Naive thymus-derived CD4-positive, alpha-beta T cell (primary cell): ENCODE data around the gene RAB26. TPM values are rescaled to one million over a fixed set of nuclear protein-coding genes. Genes with fewer than 3 reads are reported as not detected.

Source experiments
- ATAC-seq: fragments of 150-1000 bp; cut with Tn5 transposase; 2 replicates; pipeline ENCODE4 v1.10.0; 2021; ENCODE audit warnings: mild to moderate bottlenecking, moderate library complexity
- CTCF ChIA-PET: fragments of 350-600 bp; sonication (Branson Sonifier 250); formaldehyde crosslinking; loops from one replicate; lab custom pipeline; 2021; ENCODE audit warnings: antibody characterized with exemption; lab: Charles Lee
- POLR2A ChIA-PET: fragments of 350-600 bp; sonication (Branson Sonifier 250); formaldehyde crosslinking; loops from one replicate; lab custom pipeline; 2021; ENCODE audit warnings: antibody characterized with exemption, inconsistent platforms; lab: Charles Lee
- DNase-seq, 9 donors: peaks; one replicate each; pipeline versions ENCODE4 v3.0.0 to v3.0.0-alpha.2; 2020 to 2022; ENCODE audit warnings: mixed read lengths in 1 of 9
- H3K27ac ChIP-seq: one replicate; pipeline ENCODE4 v1.7.0; 2013; ENCODE audit warnings: mild to moderate bottlenecking, low read depth, low read length, moderate library complexity
- H3K27me3 ChIP-seq, 2 donors: one replicate each; pipeline ENCODE4 v1.7.0; 2013; ENCODE audit warnings: low read length in 2 of 2, mild to moderate bottlenecking in 2 of 2, moderate library complexity in 2 of 2; ENCODE audit not compliant: control insufficient read depth in 2 of 2, insufficient read depth in 2 of 2
- H3K36me3 ChIP-seq, 3 experiments: 1 replicate in 2 of 3; 2 replicates in 1 of 3; pipeline ENCODE4 v1.7.0; 2013; ENCODE audit warnings: low read length in 3 of 3, mild to moderate bottlenecking in 3 of 3, moderate library complexity in 1 of 3; ENCODE audit not compliant: insufficient read depth in 3 of 3, control insufficient read depth in 2 of 3
- H3K4me1 ChIP-seq, 2 donors: one replicate each; pipeline ENCODE4 v1.7.0; 2013; ENCODE audit warnings: low read length in 2 of 2, mild to moderate bottlenecking in 2 of 2, moderate library complexity in 1 of 2; ENCODE audit not compliant: control insufficient read depth in 2 of 2, insufficient read depth in 2 of 2
- H3K4me3 ChIP-seq: 2 replicates; pipeline ENCODE4 v1.7.0; 2013; ENCODE audit warnings: mild to moderate bottlenecking, low read length
- H3K9me3 ChIP-seq, 3 experiments: 1 replicate in 2 of 3; 2 replicates in 1 of 3; pipeline ENCODE4 v1.7.0; 2013; ENCODE audit warnings: low read length in 3 of 3; ENCODE audit not compliant: control insufficient read depth in 2 of 3
- H3K27ac Mint-ChIP-seq, 9 donors: one replicate each; pipeline ENCODE4 v1.8.0; 2020 to 2022; ENCODE audit warnings: mixed read lengths in 9 of 9, mild to moderate bottlenecking in 8 of 9, moderate library complexity in 5 of 9, inconsistent platforms in 2 of 9
- H3K27me3 Mint-ChIP-seq, 5 donors: one replicate each; pipeline ENCODE4 v1.8.0; 2021 to 2022; ENCODE audit warnings: mixed read lengths in 5 of 5, mild to moderate bottlenecking in 1 of 5
- H3K36me3 Mint-ChIP-seq, 5 donors: one replicate each; pipeline ENCODE4 v1.8.0; 2020 to 2022; ENCODE audit warnings: mixed read lengths in 5 of 5, mild to moderate bottlenecking in 3 of 5, inconsistent platforms in 1 of 5
- H3K4me1 Mint-ChIP-seq, 7 donors: one replicate each; pipeline ENCODE4 v1.8.0; 2020 to 2022; ENCODE audit warnings: mixed read lengths in 7 of 7, mild to moderate bottlenecking in 3 of 7, inconsistent platforms in 1 of 7
- H3K4me3 Mint-ChIP-seq, 10 donors: one replicate each; pipeline ENCODE4 v1.8.0; 2020 to 2022; ENCODE audit warnings: mild to moderate bottlenecking in 10 of 10, mixed read lengths in 10 of 10, moderate library complexity in 6 of 10, inconsistent platforms in 2 of 10
- H3K9me3 Mint-ChIP-seq, 11 donors: one replicate each; pipeline ENCODE4 v1.8.0; 2020 to 2022; ENCODE audit warnings: mixed read lengths in 11 of 11, mild to moderate bottlenecking in 4 of 11, inconsistent platforms in 1 of 11, moderate library complexity in 1 of 11
- intact Hi-C, 2 donors: fragments of 100-400 bp; cut with micrococcal nuclease; formaldehyde crosslinking; loops; one replicate each; pipeline ENCODE4 v1.15.1; 2023
- polyA plus RNA-seq, 2 donors: library from polyadenylated mRNA; unstranded; fragments of 300-500 nt; fragmentation: Illumina TruSeq; gene quantifications; one replicate each; pipeline ENCODE4 v1.2.3, GENCODE V29; 2021
- total RNA-seq, 6 experiments: library from RNA in 5 of 6; stranded (reverse) in 5 of 6; gene quantifications; 1 replicate in 5 of 6; 2 replicates in 1 of 6; pipeline ENCODE4 v1.2.3 and lab custom pipeline; 2021 to 2026

The RAB26 gene
- total and polyA plus RNA-seq, 7 experiments from 2014 or later, result 0.29 to 0.86 (median 0.66) TPM; not detected in 4

DNA sequence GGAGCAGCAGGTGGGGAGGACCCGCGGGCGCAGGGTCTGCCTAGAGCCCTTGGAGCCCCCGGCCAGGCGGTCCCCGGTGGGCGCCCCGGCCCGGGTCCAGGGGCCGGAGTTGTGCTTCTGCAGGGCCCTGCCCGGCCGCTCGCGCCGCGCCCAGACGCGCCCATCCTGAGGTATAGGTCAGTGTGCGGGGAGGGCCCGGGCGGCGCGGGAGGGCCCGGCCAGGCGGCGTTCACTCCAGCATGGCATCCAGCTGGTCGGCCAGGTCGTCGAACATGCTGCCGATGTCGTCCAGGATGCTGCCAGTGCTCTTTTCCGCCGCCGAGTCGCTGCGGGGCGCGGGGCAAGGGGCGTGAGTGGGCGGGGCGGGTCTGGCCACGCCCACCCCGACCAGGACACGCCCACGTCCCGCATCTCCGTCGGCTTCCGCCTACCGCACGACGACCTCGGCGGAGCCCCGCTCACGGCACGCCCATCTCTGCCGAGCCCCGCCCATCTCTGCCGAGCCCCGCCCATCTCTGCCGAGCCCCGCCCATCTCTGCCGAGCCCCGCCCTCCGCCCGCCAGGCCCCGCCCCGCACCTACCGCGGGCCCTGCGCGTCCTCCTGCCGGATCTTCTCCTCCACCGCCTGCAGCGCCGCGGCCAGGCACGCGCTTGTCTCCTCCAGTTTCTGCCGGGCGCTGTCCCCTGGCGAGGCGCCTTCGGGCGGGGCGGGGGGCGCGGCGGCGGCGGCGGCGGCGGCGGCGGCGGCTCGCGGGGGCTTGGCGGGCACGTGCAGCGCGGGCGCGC, 30.1 kb downstream of the RAB26 start:
- no peaks in the 10 kb centered on the region for H3K27me3 Mint-ChIP-seq
- ATAC-seq, result peak; percentile 86
- H3K27ac ChIP-seq, result no peak overlapping the region
- peaks cover 0 to 39% (median 0%) of the 10 kb centered on the region in 3 experiments for H3K36me3 ChIP-seq
- H3K36me3 Mint-ChIP-seq, result peaks cover 3 to 11% (median 4%) of the 10 kb centered on the region in 5 donors
- H3K4me1 Mint-ChIP-seq, result peaks cover 0 to 4% (median 0%) of the 10 kb centered on the region in 7 donors
- H3K4me3 Mint-ChIP-seq, result no peak overlapping the region
- no peak overlapping the region for H3K4me3 ChIP-seq
- no peaks in the 10 kb centered on the region for H3K9me3 ChIP-seq
- H3K9me3 Mint-ChIP-seq, result peaks cover 0 to 2% (median 0%) of the 10 kb centered on the region in 11 donors
- intact Hi-C loops, result no loop called here
- no peaks in the 10 kb centered on the region for H3K27me3 ChIP-seq
- no peak overlapping the region for H3K27ac Mint-ChIP-seq
- peak in 7 of 9 donors; percentile 31 to 55 (median 41) for DNase-seq
- ChIA-PET POLR2A (no interaction called here), CTCF (no interaction called here)
- H3K4me1 ChIP-seq, result no peaks in the 10 kb centered on the region

DNA sequence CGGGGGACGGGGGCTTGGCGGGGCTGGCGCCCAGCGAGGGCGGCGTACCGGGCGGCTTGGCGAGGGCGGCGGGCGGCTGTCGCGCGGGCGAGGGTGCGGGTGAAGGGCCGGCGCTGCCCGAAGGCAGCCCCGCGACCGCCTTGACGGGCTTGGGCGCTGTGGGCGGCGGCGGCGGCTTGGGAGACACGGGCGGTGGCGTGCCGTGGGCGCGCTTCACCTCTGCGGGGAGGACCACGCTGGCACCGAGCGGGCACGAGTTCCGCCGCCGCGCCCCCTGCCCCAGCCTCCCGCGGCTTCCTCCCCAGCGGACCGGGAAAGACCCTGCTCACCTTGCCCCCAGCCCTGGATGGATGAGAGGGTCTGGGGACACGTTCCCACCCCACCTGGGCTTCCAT, 30.7 kb downstream of the RAB26 start:
- H3K4me1 Mint-ChIP-seq, result peaks cover 0 to 3% (median 0%) of the 10 kb centered on the region in 7 donors
- DNase-seq, result no peak
- Histone ChIP-seq H3K9me3 (no peaks in the 10 kb centered on the region), H3K36me3 (peaks cover 0 to 35% (median 0%) of the 10 kb centered on the region in 3 experiments), H3K27me3 (no peaks in the 10 kb centered on the region), H3K27ac (no peak overlapping the region), H3K4me1 (no peaks in the 10 kb centered on the region), H3K4me3 (no peak overlapping the region)
- no peak overlapping the region for H3K4me3 Mint-ChIP-seq
- intact Hi-C loops, result no loop called here
- no peak overlapping the region for H3K27ac Mint-ChIP-seq
- ChIA-PET POLR2A (no interaction called here), CTCF (no interaction called here)
- H3K27me3 Mint-ChIP-seq, result no peaks in the 10 kb centered on the region
- H3K9me3 Mint-ChIP-seq, result peaks cover 0 to 2% (median 0%) of the 10 kb centered on the region in 11 donors
- ATAC-seq, result no peak
- H3K36me3 Mint-ChIP-seq, result peaks cover 0 to 7% (median 3%) of the 10 kb centered on the region in 5 donors

DNA sequence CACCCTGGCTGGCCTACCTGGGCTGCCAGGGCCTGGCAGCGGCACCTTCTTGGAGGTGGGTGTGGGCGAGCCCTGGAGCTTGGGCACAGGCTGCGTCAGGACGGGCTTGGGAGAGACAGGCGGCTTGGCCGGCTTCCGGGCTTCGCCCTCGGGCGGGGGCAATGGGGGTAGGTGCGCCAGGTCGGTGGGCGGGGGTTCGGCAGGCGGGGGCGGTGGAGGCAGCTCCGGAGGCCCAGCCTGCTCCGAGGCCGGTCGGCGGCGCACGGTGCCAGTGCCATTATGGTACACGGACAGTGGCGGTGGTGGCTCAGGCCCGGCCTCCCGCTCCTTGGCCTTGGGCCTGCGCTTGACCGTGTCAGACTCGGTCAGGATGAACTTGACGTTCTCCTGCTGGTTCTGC, 31.2 kb downstream of the RAB26 start:
- Histone ChIP-seq H3K27me3 (no peaks in the 10 kb centered on the region), H3K36me3 (peaks cover 0 to 30% (median 0%) of the 10 kb centered on the region in 3 experiments), H3K27ac (no peak overlapping the region), H3K4me1 (no peaks in the 10 kb centered on the region), H3K9me3 (no peaks in the 10 kb centered on the region), H3K4me3 (no peak overlapping the region)
- peaks cover 0 to 3% (median 0%) of the 10 kb centered on the region in 7 donors for H3K4me1 Mint-ChIP-seq
- H3K4me3 Mint-ChIP-seq, result no peak overlapping the region
- intact Hi-C loops, result no loop called here
- H3K36me3 Mint-ChIP-seq, result peaks cover 0 to 6% (median 3%) of the 10 kb centered on the region in 5 donors
- POLR2A ChIA-PET, result no interaction called here
- no peak overlapping the region for H3K27ac Mint-ChIP-seq
- no peaks in the 10 kb centered on the region for H3K27me3 Mint-ChIP-seq
- peaks cover 0 to 2% (median 0%) of the 10 kb centered on the region in 11 donors for H3K9me3 Mint-ChIP-seq
- DNase-seq (no peak), ATAC-seq (no peak)
- CTCF ChIA-PET, result no interaction called here

DNA sequence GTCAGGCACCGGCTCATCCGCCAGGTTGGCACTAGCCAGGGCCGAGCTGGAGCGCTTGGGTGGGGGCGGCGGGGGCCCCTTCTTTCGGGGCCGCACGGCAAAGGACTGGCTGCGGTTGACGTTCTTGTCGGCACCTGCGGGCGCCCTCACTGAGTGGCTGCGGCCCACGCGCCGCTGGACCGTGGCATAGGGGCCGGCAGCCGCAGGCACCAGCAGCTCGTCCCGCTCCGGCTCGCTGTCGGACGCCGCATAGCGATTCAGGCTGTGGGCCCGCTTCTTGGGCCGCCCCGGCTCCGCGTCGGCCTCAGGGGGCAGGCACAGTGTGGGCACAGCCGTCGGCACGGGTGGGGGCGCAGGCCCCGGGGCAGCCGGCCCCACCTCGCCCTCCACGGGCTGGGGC, 32.0 kb downstream of the RAB26 start:
- Mint-ChIP-seq H3K9me3 (peaks cover 0 to 2% (median 0%) of the 10 kb centered on the region in 11 donors), H3K27me3 (no peaks in the 10 kb centered on the region), H3K4me3 (no peak overlapping the region), H3K36me3 (peaks cover 0 to 6% (median 3%) of the 10 kb centered on the region in 5 donors), H3K4me1 (peaks cover 0 to 3% (median 0%) of the 10 kb centered on the region in 7 donors), H3K27ac (no peak overlapping the region)
- peaks cover 0 to 22% (median 0%) of the 10 kb centered on the region in 3 experiments for H3K36me3 ChIP-seq
- ATAC-seq, result no peak
- H3K9me3 ChIP-seq, result no peaks in the 10 kb centered on the region
- H3K27me3 ChIP-seq, result no peaks in the 10 kb centered on the region
- H3K27ac ChIP-seq, result no peak overlapping the region
- DNase-seq, result no peak
- H3K4me1 ChIP-seq, result no peaks in the 10 kb centered on the region
- ChIA-PET CTCF (no interaction called here), POLR2A (interaction anchor here (0.7 kb wide), 1 partner anchor 88 kb away, joined by 4 read pairs; no protein-coding TSS in a partner anchor)
- intact Hi-C loops, result no loop called here
- no peak overlapping the region for H3K4me3 ChIP-seq

DNA sequence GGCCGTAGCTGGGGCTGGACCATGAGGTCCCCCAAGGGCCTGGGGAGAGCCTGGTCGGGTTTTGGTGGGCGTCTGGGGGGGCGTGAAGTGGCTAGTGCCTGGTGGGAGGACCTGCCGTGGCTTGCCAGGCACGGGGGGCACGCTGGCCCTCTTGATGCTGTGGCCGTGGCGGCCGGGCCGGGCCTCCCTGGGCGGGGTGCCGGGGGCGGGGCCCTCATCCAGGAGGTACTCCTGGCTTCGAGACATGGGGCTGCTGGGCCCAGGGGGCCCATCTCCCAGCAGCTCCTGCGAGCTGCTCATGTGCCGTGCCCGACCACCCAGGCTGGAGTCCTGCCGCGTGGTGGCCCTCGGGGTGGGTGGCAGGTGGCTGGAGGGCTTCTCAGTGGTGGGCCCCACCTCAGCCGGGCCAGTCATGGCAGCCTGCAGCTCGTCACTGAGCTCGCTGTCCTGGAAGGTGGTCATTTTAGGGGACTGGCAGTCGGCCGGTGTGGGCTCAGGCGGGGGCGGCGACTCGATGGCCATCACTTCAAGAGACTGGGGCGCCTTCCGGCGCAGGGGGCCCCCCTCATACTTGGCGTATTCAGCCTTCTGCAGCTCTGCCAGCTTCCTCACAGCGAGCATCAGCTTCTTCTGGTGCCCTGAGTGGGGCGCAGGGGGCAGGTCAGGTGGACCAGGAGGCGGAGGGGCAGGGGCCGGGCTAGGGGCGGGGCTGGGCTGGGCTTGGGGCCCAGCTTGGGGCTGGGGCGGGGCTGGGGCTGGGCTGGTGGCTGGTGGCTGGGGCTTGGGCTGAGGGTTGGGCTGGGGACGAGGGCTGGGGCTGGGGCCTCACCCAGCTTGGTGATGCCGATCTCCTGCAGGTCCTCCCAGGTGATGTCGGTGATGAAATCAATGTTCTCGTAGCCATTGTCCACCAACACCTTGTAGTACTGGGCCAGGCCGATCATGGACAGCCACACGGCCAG, 32.8 kb downstream of the RAB26 start:
- CTCF ChIA-PET, result no interaction called here
- Mint-ChIP-seq H3K4me3 (no peak overlapping the region), H3K9me3 (peaks cover 0 to 2% (median 0%) of the 10 kb centered on the region in 11 donors), H3K36me3 (peaks cover 0 to 1% (median 0%) of the 10 kb centered on the region in 5 donors), H3K27ac (no peak overlapping the region), H3K27me3 (no peaks in the 10 kb centered on the region), H3K4me1 (peaks cover 0 to 2% (median 0%) of the 10 kb centered on the region in 7 donors)
- DNase-seq (no peak), ATAC-seq (no peak)
- H3K4me1 ChIP-seq, result no peaks in the 10 kb centered on the region
- H3K36me3 ChIP-seq, result peaks cover 0 to 14% (median 0%) of the 10 kb centered on the region in 3 experiments
- intact Hi-C loops, result no loop called here
- no peaks in the 10 kb centered on the region for H3K9me3 ChIP-seq
- H3K27ac ChIP-seq, result no peak overlapping the region
- H3K4me3 ChIP-seq, result no peak overlapping the region
- H3K27me3 ChIP-seq, result no peaks in the 10 kb centered on the region
- POLR2A ChIA-PET, result no interaction called here

DNA sequence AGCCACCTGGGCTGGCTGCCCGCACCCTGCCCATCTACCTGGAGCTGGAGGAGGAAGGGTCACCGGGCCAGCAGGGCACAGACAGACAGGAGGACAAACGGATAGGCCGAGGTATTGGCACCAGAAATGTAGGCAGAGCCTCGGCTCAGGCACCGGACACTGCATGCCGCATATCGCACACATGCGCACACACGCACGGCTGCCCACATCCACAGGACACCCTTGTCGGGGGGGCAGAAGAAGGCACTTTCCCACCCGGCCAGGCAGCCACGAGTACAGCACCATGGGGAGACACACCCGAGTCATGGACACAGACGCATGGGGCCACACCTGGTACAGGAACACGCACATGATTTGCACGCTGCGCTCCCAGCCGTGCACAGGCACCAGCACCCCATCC, 33.5 kb downstream of the RAB26 start:
- Mint-ChIP-seq H3K9me3 (peaks cover 0 to 2% (median 0%) of the 10 kb centered on the region in 11 donors), H3K27ac (no peak overlapping the region), H3K4me3 (no peak overlapping the region), H3K27me3 (no peaks in the 10 kb centered on the region), H3K36me3 (peaks cover 0 to 1% (median 0%) of the 10 kb centered on the region in 5 donors), H3K4me1 (peaks cover 0 to 2% (median 0%) of the 10 kb centered on the region in 7 donors)
- Histone ChIP-seq H3K27me3 (no peaks in the 10 kb centered on the region), H3K4me3 (no peak overlapping the region), H3K36me3 (peaks cover 0 to 8% (median 0%) of the 10 kb centered on the region in 3 experiments), H3K4me1 (no peaks in the 10 kb centered on the region), H3K9me3 (no peaks in the 10 kb centered on the region), H3K27ac (no peak overlapping the region)
- ChIA-PET POLR2A (no interaction called here), CTCF (no interaction called here)
- intact Hi-C loops, result no loop called here
- ATAC-seq (no peak), DNase-seq (no peak)
